Astrocyte (in vitro differentiated cells and primary cell): ENCODE results near the gene CCDC187.

Experiments used
- EZH2 ChIP-seq: IDR thresholded peaks from 2 replicates; pipeline ENCODE4 v1.6.1; 2012; ENCODE audit warnings: mild to moderate bottlenecking, low read length, inconsistent platforms; ENCODE audit not compliant: insufficient read depth
- TF ChIP-seq, protein P1 (sequence below): IDR thresholded peaks from 2 replicates; pipeline ENCODE4 v1.5.1; 2011; ENCODE audit warnings: low read depth, mild to moderate bottlenecking, inconsistent platforms, low read length, moderate library complexity; ENCODE audit not compliant: insufficient read depth

- TF ChIP-seq, protein P1, sequence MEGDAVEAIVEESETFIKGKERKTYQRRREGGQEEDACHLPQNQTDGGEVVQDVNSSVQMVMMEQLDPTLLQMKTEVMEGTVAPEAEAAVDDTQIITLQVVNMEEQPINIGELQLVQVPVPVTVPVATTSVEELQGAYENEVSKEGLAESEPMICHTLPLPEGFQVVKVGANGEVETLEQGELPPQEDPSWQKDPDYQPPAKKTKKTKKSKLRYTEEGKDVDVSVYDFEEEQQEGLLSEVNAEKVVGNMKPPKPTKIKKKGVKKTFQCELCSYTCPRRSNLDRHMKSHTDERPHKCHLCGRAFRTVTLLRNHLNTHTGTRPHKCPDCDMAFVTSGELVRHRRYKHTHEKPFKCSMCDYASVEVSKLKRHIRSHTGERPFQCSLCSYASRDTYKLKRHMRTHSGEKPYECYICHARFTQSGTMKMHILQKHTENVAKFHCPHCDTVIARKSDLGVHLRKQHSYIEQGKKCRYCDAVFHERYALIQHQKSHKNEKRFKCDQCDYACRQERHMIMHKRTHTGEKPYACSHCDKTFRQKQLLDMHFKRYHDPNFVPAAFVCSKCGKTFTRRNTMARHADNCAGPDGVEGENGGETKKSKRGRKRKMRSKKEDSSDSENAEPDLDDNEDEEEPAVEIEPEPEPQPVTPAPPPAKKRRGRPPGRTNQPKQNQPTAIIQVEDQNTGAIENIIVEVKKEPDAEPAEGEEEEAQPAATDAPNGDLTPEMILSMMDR, result no peak
- no peak for TF ChIP-seq EZH2
Measured at GRCh38 chr9:136334541-136334940, 30.6 kb upstream of the CCDC187 start.
